ENCODE results near the gene GPR137.

The GPR137 gene

GRCh38 chr11:64253043-64253442 is 32.6 kb upstream of the GPR137 start:
- TF ChIP-seq, protein P1, sequence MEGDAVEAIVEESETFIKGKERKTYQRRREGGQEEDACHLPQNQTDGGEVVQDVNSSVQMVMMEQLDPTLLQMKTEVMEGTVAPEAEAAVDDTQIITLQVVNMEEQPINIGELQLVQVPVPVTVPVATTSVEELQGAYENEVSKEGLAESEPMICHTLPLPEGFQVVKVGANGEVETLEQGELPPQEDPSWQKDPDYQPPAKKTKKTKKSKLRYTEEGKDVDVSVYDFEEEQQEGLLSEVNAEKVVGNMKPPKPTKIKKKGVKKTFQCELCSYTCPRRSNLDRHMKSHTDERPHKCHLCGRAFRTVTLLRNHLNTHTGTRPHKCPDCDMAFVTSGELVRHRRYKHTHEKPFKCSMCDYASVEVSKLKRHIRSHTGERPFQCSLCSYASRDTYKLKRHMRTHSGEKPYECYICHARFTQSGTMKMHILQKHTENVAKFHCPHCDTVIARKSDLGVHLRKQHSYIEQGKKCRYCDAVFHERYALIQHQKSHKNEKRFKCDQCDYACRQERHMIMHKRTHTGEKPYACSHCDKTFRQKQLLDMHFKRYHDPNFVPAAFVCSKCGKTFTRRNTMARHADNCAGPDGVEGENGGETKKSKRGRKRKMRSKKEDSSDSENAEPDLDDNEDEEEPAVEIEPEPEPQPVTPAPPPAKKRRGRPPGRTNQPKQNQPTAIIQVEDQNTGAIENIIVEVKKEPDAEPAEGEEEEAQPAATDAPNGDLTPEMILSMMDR (IDR thresholded peaks at IDR 0.05; ENCODE audit: low read depth, low read length), result no peak
- peak overlapping the region; percentile 78 to 85 for H3K4me3 ChIP-seq (replicated peaks in 1 of 2; ENCODE audit: low read depth in 2 of 2, low read length in 2 of 2)
- DNase-seq (ENCODE audit: low read depth in 2 of 2), result no peak

DNA sequence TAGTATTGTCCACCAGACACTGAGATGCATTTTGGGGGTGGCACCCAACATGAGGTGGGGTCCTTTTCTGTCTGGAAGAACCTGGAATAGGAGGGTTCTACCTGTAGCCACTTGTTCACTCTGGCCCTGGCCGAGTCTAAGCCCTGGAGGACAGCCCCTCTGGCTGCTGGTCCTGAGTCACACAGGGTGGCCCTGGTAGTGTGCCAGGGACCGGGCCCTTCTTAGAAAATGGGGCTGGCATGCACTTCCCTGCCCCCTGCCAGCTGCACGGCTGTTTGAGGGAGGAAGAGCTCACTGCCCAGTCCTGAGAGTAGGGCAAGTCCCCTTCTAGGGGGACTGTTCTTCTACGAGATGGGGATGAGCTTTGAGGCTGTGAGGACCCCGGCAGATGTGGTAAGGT is 32.2 kb upstream of the GPR137 start:
- DNase-seq (ENCODE audit: low read depth in 2 of 2), result no peak
- TF ChIP-seq, protein P1 (IDR thresholded peaks at IDR 0.05; ENCODE audit: low read depth, low read length), result no peak
- no peak overlapping the region for H3K4me3 ChIP-seq (replicated peaks in 1 of 2; ENCODE audit: low read depth in 2 of 2, low read length in 2 of 2)

- no peak for DNase-seq (ENCODE audit: low read depth in 2 of 2)
- no peak overlapping the region for H3K4me3 ChIP-seq (replicated peaks in 1 of 2; ENCODE audit: low read depth in 2 of 2, low read length in 2 of 2)
- TF ChIP-seq, protein P1 (IDR thresholded peaks at IDR 0.05; ENCODE audit: low read depth, low read length), result no peak
Measured at GRCh38 chr11:64254326-64254725, 31.3 kb upstream of the GPR137 start.

DNA sequence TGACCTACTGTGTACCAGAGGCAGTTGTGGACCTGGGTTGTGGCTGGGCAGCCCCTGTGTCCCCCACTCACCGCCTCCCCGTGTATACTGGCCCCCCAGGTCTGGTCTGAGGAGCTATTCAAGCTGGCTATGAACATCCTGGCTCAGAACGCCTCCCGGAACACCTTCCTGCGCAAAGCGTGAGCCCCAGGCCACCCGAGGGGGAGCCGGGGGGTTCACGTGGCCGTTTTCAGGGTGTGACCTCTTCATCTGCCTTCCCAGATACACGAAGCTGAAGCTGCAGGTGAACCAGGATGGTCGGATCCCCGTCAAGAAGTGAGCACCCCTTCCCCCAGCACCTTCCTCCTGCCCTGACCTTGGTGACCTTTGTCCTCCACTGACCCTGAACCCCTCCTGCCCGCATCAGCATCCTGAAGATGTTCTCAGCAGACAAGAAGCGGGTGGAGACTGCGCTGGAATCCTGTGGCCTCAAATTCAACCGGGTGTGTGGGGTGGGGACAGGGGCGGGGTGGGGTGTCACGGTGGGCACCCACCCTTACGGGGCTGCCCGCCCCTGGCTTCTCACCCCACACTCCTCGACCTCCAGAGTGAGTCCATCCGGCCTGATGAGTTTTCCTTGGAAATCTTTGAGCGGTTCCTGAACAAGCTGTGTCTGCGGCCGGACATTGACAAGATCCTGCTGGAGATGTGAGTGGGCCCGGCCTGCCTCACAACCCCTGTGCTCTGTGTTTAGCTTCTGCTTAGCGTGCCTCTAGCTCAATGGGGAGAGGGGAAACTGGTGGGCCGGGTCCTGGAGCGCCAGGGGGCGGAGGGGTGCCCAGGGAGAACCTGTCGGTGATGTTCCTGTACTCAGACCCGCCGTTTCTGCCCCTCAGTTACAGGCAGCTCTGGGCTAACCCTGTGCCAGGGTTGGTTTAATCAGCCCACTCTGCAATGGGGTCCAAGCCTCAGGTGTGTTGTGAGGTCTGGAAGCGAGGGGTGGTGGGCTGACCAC is 30.2 kb upstream of the GPR137 start:
- TF ChIP-seq, protein P1 (IDR thresholded peaks at IDR 0.05; ENCODE audit: low read depth, low read length), result no peak
- no peak for DNase-seq (ENCODE audit: low read depth in 2 of 2)
- H3K4me3 ChIP-seq (replicated peaks in 1 of 2; ENCODE audit: low read depth in 2 of 2, low read length in 2 of 2), result no peak overlapping the region

DNA sequence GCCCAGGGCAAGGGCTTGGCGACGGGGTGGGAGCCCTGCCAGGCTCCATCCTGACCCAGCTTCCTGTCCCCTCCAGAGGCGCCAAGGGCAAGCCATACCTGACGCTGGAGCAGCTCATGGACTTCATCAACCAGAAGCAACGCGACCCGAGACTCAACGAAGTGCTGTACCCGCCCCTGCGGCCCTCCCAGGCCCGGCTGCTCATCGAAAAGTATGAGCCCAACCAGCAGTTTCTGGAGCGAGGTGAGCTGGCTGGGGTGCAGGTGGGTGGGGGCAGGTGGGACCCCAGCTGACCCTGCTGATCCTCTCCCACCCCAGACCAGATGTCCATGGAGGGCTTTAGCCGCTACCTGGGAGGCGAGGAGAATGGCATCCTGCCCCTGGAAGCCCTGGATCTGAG is 29.3 kb upstream of the GPR137 start:
- H3K4me3 ChIP-seq (replicated peaks in 1 of 2; ENCODE audit: low read depth in 2 of 2, low read length in 2 of 2), result no peak overlapping the region
- TF ChIP-seq, protein P1 (IDR thresholded peaks at IDR 0.05; ENCODE audit: low read depth, low read length), result no peak
- no peak for DNase-seq (ENCODE audit: low read depth in 2 of 2)

- TF ChIP-seq, protein P1 (IDR thresholded peaks at IDR 0.05; ENCODE audit: low read depth, low read length), result no peak
- DNase-seq (ENCODE audit: low read depth in 2 of 2), result no peak
- no peak overlapping the region for H3K4me3 ChIP-seq (replicated peaks in 1 of 2; ENCODE audit: low read depth in 2 of 2, low read length in 2 of 2)
Measured at GRCh38 chr11:64258356-64258755, 27.3 kb upstream of the GPR137 start.
